Measurements from ENCODE around the gene PDSS2.

DNA sequence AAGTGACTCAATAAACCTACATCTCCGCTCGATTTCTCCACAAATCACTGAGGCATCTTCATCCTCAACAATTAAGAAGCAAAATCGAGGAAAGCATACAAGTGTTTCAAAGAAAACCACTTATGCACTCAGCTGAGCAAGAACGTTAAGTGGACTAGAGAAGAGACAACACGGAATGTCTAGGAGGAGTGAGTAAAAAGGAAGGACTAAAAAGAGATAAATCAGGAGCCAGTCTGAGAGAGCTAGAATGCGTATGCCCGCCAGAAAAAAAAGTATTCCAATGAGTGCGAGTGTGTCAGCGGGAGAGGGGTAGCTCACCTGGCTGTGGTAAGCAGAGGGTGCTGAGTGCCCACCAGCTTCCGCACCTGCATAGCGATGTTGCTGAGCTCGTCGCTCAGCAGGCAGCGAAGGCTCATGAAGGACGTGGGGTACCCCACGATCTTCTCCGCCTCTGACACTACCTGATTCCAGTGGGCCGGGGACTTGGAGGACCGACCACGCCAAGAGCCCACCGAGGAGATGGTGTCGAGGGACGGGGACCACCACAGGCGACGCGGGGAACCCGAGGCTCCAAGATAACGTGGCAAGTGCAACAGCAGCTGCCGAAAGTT lies 587 bp downstream of the PDSS2 start:
- no peak for TF ChIP-seq POLR2A (IDR thresholded peaks at IDR 0.05)
- TF ChIP-seq CTCF (IDR thresholded peaks at IDR 0.05): no peak
